IMR-90 (cell line): ENCODE data around the gene GABRP. TPM values are rescaled to one million over a fixed set of nuclear protein-coding genes. Genes with fewer than 3 reads are reported as not detected.
A peak's percentile ranks its signal among the peaks of the same experiment; 100 is the strongest.

Experiments
- ATAC-seq: fragments of 200-7000 bp; cut with Tn5 transposase; 2 replicates; pipeline ENCODE4 v1.9.1; 2020; ENCODE audit warnings: low read depth, mild to moderate bottlenecking, moderate library complexity
- BruUV-seq: library from RNA; stranded (reverse); fragments of 400-500 nt; replicated peaks from 2 replicates; lab custom pipeline; 2021; lab: Mats Ljungman, UMichigan
- CTCF ChIA-PET: fragments of 300-600 bp; formaldehyde crosslinking; extraction: SDS; loops from one replicate; lab custom pipeline; 2021; ENCODE audit warnings: antibody characterized with exemption; lab: Yijun Ruan, JAX
- POLR2A ChIA-PET: fragments of 300-600 bp; sonication (Branson Sonifier 250); formaldehyde crosslinking; loops from one replicate; lab custom pipeline; 2022; ENCODE audit warnings: antibody characterized with exemption; ENCODE audit not compliant: unreplicated experiment; lab: Charles Lee
- DNase-seq: peaks from one replicate; pipeline ENCODE4 v3.0.0; 2013
- H2AFZ ChIP-seq: replicated peaks from 2 replicates; pipeline ENCODE3; 2013; ENCODE audit warnings: low read length, mild to moderate bottlenecking; ENCODE audit not compliant: poor library complexity
- H2AK5ac ChIP-seq: 2 replicates; pipeline ENCODE4 v1.6.1; 2013; ENCODE audit warnings: low read depth, low read length, inconsistent platforms
- H2AK9ac ChIP-seq: replicated peaks from 2 replicates; pipeline ENCODE3; 2013; ENCODE audit warnings: mild to moderate bottlenecking, low read depth, low read length, moderate library complexity; ENCODE audit not compliant: poor library complexity
- H2BK120ac ChIP-seq: 2 replicates; pipeline ENCODE4 v1.6.1; 2013; ENCODE audit warnings: low read depth, low read length, inconsistent platforms
- H2BK15ac ChIP-seq: 3 replicates; pipeline ENCODE4 v1.6.1; 2013; ENCODE audit warnings: low read depth, low read length, inconsistent platforms
- H2BK20ac ChIP-seq: 2 replicates; pipeline ENCODE4 v1.6.1; 2013; ENCODE audit warnings: low read depth, mild to moderate bottlenecking, inconsistent platforms, low read length, moderate library complexity
- H2BK5ac ChIP-seq: 2 replicates; pipeline ENCODE4 v1.6.1; 2013; ENCODE audit warnings: mild to moderate bottlenecking, low read depth, low read length, inconsistent platforms; ENCODE audit not compliant: poor library complexity, severe bottlenecking
- H3K14ac ChIP-seq: replicated peaks from 2 replicates; pipeline ENCODE4 v1.6.1; 2013; ENCODE audit warnings: low read depth, low read length, inconsistent platforms
- H3K18ac ChIP-seq: 2 replicates; pipeline ENCODE4 v1.6.1; 2013; ENCODE audit warnings: low read depth, low read length, control low read depth
- H3K23ac ChIP-seq: 2 replicates; pipeline ENCODE4 v1.6.1; 2013; ENCODE audit warnings: low read depth, low read length, inconsistent platforms
- H3K27ac ChIP-seq: 2 replicates; pipeline ENCODE4 v1.5.1; 2013; ENCODE audit warnings: mild to moderate bottlenecking, control low read depth, low read length; ENCODE audit not compliant: insufficient read depth
- H3K27me3 ChIP-seq: 2 replicates; pipeline ENCODE4 v1.6.1; 2013; ENCODE audit warnings: low read length; ENCODE audit not compliant: control insufficient read depth, insufficient read depth
- H3K36me3 ChIP-seq: 2 replicates; pipeline ENCODE4 v1.6.1; 2013; ENCODE audit warnings: low read length, mixed read lengths; ENCODE audit not compliant: control insufficient read depth, insufficient read depth
- H3K4ac ChIP-seq: 2 replicates; pipeline ENCODE4 v1.6.1; 2013; ENCODE audit warnings: low read depth, low read length, inconsistent platforms
- H3K4me1 ChIP-seq: 2 replicates; pipeline ENCODE4 v1.6.1; 2013; ENCODE audit warnings: low read length, mixed read lengths; ENCODE audit not compliant: control insufficient read depth, insufficient read depth
- H3K4me2 ChIP-seq: 2 replicates; pipeline ENCODE4 v1.6.1; 2013; ENCODE audit warnings: low read depth, mild to moderate bottlenecking, control low read depth, low read length, moderate library complexity
- H3K4me3 ChIP-seq: 2 replicates; pipeline ENCODE4 v1.5.1; 2013; ENCODE audit warnings: low read depth, mild to moderate bottlenecking, control low read depth, low read length, moderate library complexity; ENCODE audit not compliant: insufficient read depth
- H3K56ac ChIP-seq: 2 replicates; pipeline ENCODE4 v1.6.1; 2013; ENCODE audit warnings: low read length, inconsistent platforms; ENCODE audit not compliant: insufficient read depth; ENCODE audit errors: extremely low read depth
- H3K79me1 ChIP-seq, 2 experiments: 2 replicates each; pipeline ENCODE4 v1.6.1; 2013; ENCODE audit warnings: low read length in 2 of 2, inconsistent platforms in 1 of 2, low read depth in 1 of 2
- H3K9ac ChIP-seq: 2 replicates; pipeline ENCODE4 v1.6.1; 2013; ENCODE audit warnings: low read depth, low read length, control low read depth
- H3K9me1 ChIP-seq: 2 replicates; pipeline ENCODE4 v1.6.1; 2013; ENCODE audit warnings: low read length, inconsistent platforms; ENCODE audit not compliant: insufficient read depth
- H3K9me3 ChIP-seq: 2 replicates; pipeline ENCODE4 v1.6.1; 2013; ENCODE audit warnings: low read length; ENCODE audit not compliant: control insufficient read depth, insufficient read depth
- H4K20me1 ChIP-seq: 2 replicates; pipeline ENCODE4 v1.6.1; 2013; ENCODE audit warnings: low read length, inconsistent platforms; ENCODE audit not compliant: insufficient read depth
- H4K5ac ChIP-seq: 2 replicates; pipeline ENCODE4 v1.6.1; 2013; ENCODE audit warnings: mild to moderate bottlenecking, low read depth, low read length, control low read depth
- H4K8ac ChIP-seq, 2 experiments: 2 replicates each; pipeline ENCODE4 v1.6.1; 2013; ENCODE audit warnings: low read depth in 2 of 2, low read length in 2 of 2, control low read depth in 1 of 2, inconsistent platforms in 1 of 2
- H4K91ac ChIP-seq: 2 replicates; pipeline ENCODE4 v1.6.1; 2013; ENCODE audit warnings: low read depth, low read length, inconsistent platforms; ENCODE audit not compliant: insufficient read depth
- BHLHE40 ChIP-seq: fragments of 150-350 bp; IDR thresholded peaks from 2 replicates; pipeline ENCODE4 v1.6.1; 2016; ENCODE audit warnings: mild to moderate bottlenecking, low read depth, low read length
- CHD1 ChIP-seq: IDR thresholded peaks from 2 replicates; pipeline ENCODE4 v1.6.1; 2012; ENCODE audit warnings: low read depth, low read length, improper control_type of control experiment
- CTCF ChIP-seq: conservative IDR thresholded peaks from 2 replicates; pipeline ENCODE4 v1.5.1; 2012; ENCODE audit warnings: mild to moderate bottlenecking, low read depth, low read length, improper control_type of control experiment
- ELK1 ChIP-seq: fragments of 150-350 bp; IDR thresholded peaks from 2 replicates; pipeline ENCODE4 v1.6.1; 2016; ENCODE audit warnings: low read depth, mild to moderate bottlenecking, low read length, moderate library complexity, borderline replicate concordance
- FOS ChIP-seq: fragments of 150-350 bp; IDR thresholded peaks from 2 replicates; pipeline ENCODE4 v1.6.1; 2016; ENCODE audit warnings: low read depth, low read length
- MAFK ChIP-seq: IDR thresholded peaks from 2 replicates; pipeline ENCODE4 v1.6.1; 2012; ENCODE audit warnings: low read depth, low read length, improper control_type of control experiment
- MAZ ChIP-seq: IDR thresholded peaks from 2 replicates; pipeline ENCODE4 v1.6.1; 2012; ENCODE audit warnings: low read depth, mild to moderate bottlenecking, low read length, improper control_type of control experiment, moderate library complexity, borderline replicate concordance
- POLR2A ChIP-seq: IDR thresholded peaks from 2 replicates; pipeline ENCODE4 v1.6.1; 2012; ENCODE audit warnings: mild to moderate bottlenecking, low read depth, low read length
- RCOR1 ChIP-seq: IDR thresholded peaks from 2 replicates; pipeline ENCODE4 v1.6.1; 2012; ENCODE audit warnings: mild to moderate bottlenecking, low read length, improper control_type of control experiment; ENCODE audit not compliant: insufficient replicate concordance
- RFX5 ChIP-seq: IDR thresholded peaks from 2 replicates; pipeline ENCODE4 v1.8.0; 2012; ENCODE audit warnings: low read depth, mild to moderate bottlenecking, low read length, moderate library complexity
- SMC3 ChIP-seq: fragments of 150-350 bp; IDR thresholded peaks from 2 replicates; pipeline ENCODE4 v1.6.1; 2016; ENCODE audit warnings: low read depth, mild to moderate bottlenecking, antibody characterized with exemption, low read length, moderate library complexity
- USF2 ChIP-seq: fragments of 150-350 bp; IDR thresholded peaks from 2 replicates; pipeline ENCODE4 v1.6.1; 2017; ENCODE audit warnings: mild to moderate bottlenecking, antibody characterized with exemption, low read length, low read depth
- WGBS, 2 experiments: methylation state at CpG; one replicate each; pipeline versions ENCODE4 v1.1.5 to v1.1.7; 2013; ENCODE audit warnings: missing lambda C conversion rate in 2 of 2; ENCODE audit not compliant: insufficient read length in 1 of 2; ENCODE audit errors: extremely low coverage in 2 of 2; 5-methylcytosine and 5-hydroxymethylcytosine counted together
- dilution Hi-C: fragments of 300-500 bp; cut with HindIII; formaldehyde crosslinking; loops from one replicate; pipeline ENCODE4 v1.14.3; 2018; ENCODE audit warnings: low sequenced_read_pairs; ENCODE audit not compliant: unreplicated experiment
- in situ Hi-C: fragments of 300-500 bp; cut with MboI; formaldehyde crosslinking; loops from 3 replicates; pipeline ENCODE4 v1.14.3; 2019; ENCODE audit warnings: low sequenced_read_pairs, inconsistent platforms, mixed read lengths
- intact Hi-C: fragments of 100-400 bp; cut with micrococcal nuclease; formaldehyde crosslinking; loops from 2 replicates; pipeline ENCODE4 v1.10.0; 2022
- polyA plus RNA-seq, 3 experiments: library from polyadenylated mRNA; depleted of rRNA; stranded (reverse); fragments of >200 nt; gene quantifications; 2 replicates each; pipeline ENCODE4 v1.2.3, GENCODE V29; 2012; ENCODE audit warnings: low replicate concordance in 1 of 3
- total RNA-seq: library from RNA; depleted of rRNA; stranded (reverse); fragments of >200 nt; gene quantifications from 2 replicates; pipeline ENCODE4 v1.2.3, GENCODE V29; 2012

GABRP gene
- total and polyA plus RNA-seq, 2 of the 4 experiments (the other 2 are of a cell fraction) = not detected

GRCh38 chr5:170745481-170746071 is 37.9 kb upstream of the GABRP start:
- 17% methylated on average over 1 of the region's 12 CpGs; no CpG with 5 or more reads in 1 of the 2 experiments for WGBS, 2 experiments
- no peaks in the 10 kb centered on the region for H3K9me1 ChIP-seq
- H2AK5ac ChIP-seq = no peak overlapping the region
- ChIA-PET POLR2A (no interaction called here), CTCF (interaction anchor here (1.1 to 4.3 kb wide), 3 partner anchors 43 to 596 kb away, joined by 4 to 35 read pairs (median 5); no protein-coding TSS in a partner anchor)
- no peaks in the 10 kb centered on the region for H3K36me3 ChIP-seq
- no peak overlapping the region for H3K18ac ChIP-seq
- in situ Hi-C loops (loop anchor here (5.0 kb wide), 1 partner anchor 587 kb away; no protein-coding TSS in a partner anchor), intact Hi-C loops (loop anchor here (2.0 kb wide), 2 partner anchors 461 to 591 kb away; no protein-coding TSS in a partner anchor), dilution Hi-C loops (no loop called here)
- peak overlapping the region; percentile 9 for H2AK9ac ChIP-seq
- no peaks in the 10 kb centered on the region for H3K79me1 ChIP-seq
- H4K20me1 ChIP-seq = no peaks in the 10 kb centered on the region
- no peak overlapping the region for H2BK120ac ChIP-seq
- H3K9ac ChIP-seq = no peak overlapping the region
- no peak overlapping the region for H3K4me3 ChIP-seq
- H3K4me1 ChIP-seq = peaks cover 2% of the 10 kb centered on the region; the same call in 1 of the 2 replicates
- peak; percentile 21; the same call in 1 of the 2 replicates for ATAC-seq
- H3K27ac ChIP-seq = no peak overlapping the region
- H3K27me3 ChIP-seq = peaks cover 19% of the 10 kb centered on the region
- no peak overlapping the region for H4K91ac ChIP-seq
- H3K9me3 ChIP-seq = no peaks in the 10 kb centered on the region
- no peak overlapping the region for H2BK15ac ChIP-seq
- H3K4me2 ChIP-seq = no peak overlapping the region
- H2BK5ac ChIP-seq = no peak overlapping the region
- H4K5ac ChIP-seq = no peak overlapping the region
- H3K23ac ChIP-seq = no peak overlapping the region
- TF ChIP-seq POLR2A = no peak
- no peak for TF ChIP-seq FOS
- TF ChIP-seq USF2 = no peak
- no peak for TF ChIP-seq MAFK
- TF ChIP-seq MAZ = no peak
- no peak for TF ChIP-seq RFX5
- TF ChIP-seq BHLHE40 = no peak
- no peak for TF ChIP-seq CTCF
- TF ChIP-seq SMC3 = no peak
- no peak for TF ChIP-seq RCOR1
- no peak for TF ChIP-seq ELK1
- no peak for TF ChIP-seq CHD1
- H3K56ac ChIP-seq = no peak overlapping the region
- H3K4ac ChIP-seq = no peak overlapping the region
- no peak overlapping the region for H4K8ac ChIP-seq
- H2BK20ac ChIP-seq = no peak overlapping the region
- peak; percentile 12 for DNase-seq
- H3K14ac ChIP-seq = no peak overlapping the region
- no TSS peak for BruUV-seq
- H2AFZ ChIP-seq = peak overlapping the region; percentile 74
